Stimulated activated CD8-positive, alpha-beta memory T cell treated with anti-CD3 and anti-CD28 coated beads, Interleukin-12 subunit alpha, Interleukin-12 subunit beta, amount 100 ng/mL, for 24 hours (primary cell): ENCODE data around the gene TANGO6.
A peak's percentile ranks its signal among the peaks of the same experiment; 100 is the strongest.
"Not testable (repeated sequence)": the region's sequence is repeated elsewhere in the genome, so short reads cannot be mapped to it uniquely, and the experiment has no call there.

Experiments
- DNase-seq: peaks from one replicate; pipeline ENCODE4 v3.0.0-alpha.2; 2020; ENCODE audit errors: extremely low read depth

Gene TANGO6

GRCh38 chr16:68843482-68844210 is at the start of gene TANGO6:
Gene TANGO6 (plus strand): TSS chr16:68843531. CDS start chr16:68843618, 87 bp downstream.
- DNase-seq, result peak; percentile 76

GRCh38 chr16:68798398-68798797 is 44.9 kb upstream of the TANGO6 start:
- DNase-seq, result no peak

DNA sequence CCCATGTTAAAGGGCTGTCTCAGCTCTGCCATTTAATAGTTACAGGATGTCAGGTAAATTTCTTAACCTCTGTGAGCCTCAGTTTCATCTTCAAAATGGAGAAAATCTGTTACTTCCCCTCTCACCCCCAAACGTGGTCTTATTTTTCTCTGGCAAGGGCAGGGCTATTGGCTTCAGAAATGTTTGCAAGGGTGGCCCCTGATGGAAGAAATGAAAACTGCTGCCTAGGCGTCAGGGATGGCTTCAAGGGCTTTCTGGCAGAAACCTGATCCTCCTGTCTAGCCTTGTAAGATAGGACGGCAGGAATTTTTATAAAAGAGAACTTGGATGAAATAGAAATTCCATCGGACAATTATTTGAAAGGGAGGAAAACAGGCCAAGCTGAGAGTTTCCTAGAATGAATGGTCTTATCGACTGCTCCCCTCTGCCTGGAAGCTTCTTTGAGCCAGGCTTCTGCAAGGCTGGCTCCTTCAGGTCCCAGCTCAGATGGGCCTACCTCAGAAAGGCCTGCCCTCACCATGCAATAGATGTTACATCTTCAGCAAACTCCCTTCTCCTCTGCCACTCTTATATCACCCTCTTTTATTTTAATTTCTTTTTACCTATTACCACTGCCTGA is 43.0 kb upstream of the TANGO6 start:
- DNase-seq, result no peak

DNA sequence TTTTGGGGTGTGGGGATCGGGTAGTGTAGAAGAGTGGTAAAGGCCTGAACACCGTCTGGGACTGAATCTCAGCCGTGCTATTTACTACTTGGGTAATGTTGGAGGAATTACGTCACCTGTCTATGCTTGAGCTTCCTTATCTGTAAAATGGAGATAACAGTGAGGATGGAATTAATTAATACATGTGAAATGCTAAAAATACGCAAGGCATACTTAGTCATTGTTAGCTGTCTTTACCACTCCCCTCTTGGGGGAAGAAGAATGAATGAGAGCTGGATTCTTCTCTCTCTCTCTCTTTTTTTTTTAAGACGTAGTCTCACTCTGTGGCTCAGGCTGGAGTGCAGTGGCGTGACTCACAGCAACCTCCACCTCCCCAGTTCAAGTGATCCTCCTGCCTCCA is 41.1 kb upstream of the TANGO6 start:
- DNase-seq, result no peak

DNA sequence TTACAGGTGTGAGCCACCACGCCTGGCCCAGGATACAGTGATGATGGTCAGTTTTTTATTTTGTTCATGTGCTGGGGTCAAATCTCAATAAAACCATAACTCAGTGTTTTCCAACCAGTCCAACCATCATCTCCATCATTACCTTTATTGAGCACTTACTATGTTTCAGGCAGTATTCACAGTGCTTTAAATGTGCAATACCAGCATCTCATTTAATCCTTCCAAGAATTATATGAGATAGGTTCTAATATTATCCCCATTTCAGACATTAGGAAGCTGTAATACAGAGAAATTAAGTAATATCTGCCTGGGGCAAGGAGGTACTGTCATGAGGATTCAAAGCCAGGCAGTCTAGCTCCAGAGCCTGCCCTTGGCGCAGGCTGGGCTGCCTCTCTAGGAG is 36.9 kb upstream of the TANGO6 start:
- DNase-seq, result no peak

- no peak for DNase-seq
Measured at GRCh38 chr16:68806981-68807380, 36.4 kb upstream of the TANGO6 start.

DNA sequence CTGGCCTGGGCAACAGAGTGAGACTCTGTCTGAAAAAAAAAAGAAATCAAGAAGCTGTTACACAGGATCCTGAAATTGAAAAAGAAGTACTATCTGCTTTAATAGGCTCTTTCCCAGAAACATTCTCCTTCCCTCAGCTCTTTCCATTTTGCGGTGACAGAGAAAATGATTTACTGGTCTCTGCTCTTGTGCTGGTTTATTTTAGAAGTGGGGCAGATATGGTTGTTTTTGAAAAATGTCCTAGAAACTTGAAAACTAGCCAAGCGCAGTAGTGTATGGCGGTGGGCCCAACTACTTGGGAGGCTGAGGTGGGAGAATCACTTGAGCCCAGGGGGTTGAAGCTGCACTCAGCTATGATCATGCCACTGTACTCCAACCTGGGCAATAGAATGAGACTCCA is 28.8 kb upstream of the TANGO6 start:
- no peak for DNase-seq

GRCh38 chr16:68823401-68824135 is 19.8 kb upstream of the TANGO6 start:
- no peak for DNase-seq

DNA sequence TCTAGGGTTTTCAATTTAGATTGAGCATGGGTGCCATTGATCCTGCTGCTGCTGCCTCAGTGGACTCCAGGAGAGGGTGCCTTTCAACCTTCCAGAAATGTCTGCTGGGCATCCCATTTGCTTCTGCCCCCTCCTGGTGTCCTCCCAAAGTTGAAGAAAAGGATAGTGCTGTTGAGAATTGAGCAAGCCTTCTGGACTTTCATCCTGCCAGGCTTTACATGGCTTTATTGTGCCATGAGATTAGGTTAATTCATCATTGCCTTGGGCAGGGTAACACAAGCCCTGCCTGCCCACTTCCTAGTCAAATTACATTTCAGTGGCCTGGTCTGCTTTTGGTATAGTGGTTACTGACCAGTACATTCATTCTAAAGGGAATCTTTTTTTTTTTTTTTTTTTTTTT is 17.9 kb upstream of the TANGO6 start:
- no peak for DNase-seq

GRCh38 chr16:68826652-68827051 is 16.7 kb upstream of the TANGO6 start:
- DNase-seq, result no peak

DNA sequence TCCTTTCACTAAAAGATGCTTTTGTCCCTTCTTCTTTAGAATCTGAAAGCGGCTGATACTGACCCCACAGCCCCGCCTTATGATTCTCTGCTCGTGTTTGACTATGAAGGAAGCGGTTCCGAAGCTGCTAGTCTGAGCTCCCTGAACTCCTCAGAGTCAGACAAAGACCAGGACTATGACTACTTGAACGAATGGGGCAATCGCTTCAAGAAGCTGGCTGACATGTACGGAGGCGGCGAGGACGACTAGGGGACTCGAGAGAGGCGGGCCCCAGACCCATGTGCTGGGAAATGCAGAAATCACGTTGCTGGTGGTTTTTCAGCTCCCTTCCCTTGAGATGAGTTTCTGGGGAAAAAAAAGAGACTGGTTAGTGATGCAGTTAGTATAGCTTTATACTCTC is 10.1 kb upstream of the TANGO6 start:
- no peak for DNase-seq

GRCh38 chr16:68834550-68834949 is 8.8 kb upstream of the TANGO6 start:
- no peak for DNase-seq

DNA sequence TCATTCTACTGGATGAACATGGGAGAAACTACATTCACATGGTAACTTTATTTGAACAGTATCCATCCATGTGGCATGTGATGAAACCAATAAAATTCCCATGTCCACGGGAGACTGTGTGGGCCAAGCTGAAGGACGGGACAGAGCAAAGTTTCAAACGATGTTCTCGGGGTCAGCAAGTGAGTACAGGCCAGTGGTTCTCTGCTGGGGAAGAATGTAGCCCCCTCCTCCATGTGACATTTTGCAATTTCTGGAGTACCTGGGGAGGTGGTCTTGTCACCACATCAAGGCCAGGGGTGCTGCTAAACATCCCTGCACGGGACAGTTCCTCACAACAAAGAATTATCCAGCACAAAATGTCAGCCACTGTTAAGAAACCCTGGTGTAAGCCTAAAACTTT is 7.4 kb upstream of the TANGO6 start:
- no peak for DNase-seq

DNA sequence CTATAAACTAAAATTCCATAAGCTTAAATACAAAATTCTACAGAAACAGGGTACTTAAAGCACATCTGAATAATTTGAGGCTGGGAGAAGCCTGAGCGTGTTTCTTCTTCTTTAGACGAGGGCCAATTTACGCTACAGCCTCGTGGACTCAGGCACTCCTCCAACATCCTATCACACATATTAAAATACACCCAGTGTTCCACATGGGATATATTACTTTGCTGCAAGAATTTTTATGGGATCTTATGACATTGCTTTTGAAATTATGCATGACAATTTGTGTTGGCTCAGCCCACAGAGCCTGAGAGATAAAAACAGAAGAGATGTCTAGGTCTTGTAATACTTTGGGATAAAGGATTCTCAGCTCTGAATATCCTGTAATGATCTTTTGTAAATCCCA is 3.5 kb upstream of the TANGO6 start:
- DNase-seq, result no peak

DNA sequence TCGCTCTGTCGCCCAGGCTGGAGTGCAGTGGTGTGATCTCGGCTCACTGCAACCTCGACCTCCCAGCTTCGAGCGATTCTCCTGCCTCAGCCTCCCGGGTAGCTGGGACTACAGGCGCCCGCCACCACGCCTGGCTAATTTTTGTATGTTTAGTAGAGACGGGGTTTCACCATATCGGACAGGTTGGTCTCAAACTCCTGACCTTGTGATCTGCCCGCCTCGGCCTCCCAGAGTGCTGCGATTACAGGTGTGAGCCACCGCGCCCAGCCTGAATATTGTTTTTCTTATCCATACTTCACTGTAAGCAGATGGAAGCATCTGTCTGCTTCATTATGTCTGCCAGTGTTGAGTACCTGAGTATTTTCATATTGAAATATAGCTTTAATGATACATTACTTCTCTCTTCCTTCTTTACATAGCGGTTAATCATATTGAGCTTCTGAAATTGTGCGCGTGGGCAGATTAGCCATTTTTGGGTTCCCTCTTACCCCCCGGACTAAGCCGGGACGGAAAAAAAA is 308 bp upstream of the TANGO6 start:
- DNase-seq, result not testable (repeated sequence)

- no peak for DNase-seq
Measured at GRCh38 chr16:68844211-68844564, 857 bp downstream of the TANGO6 start.

DNA sequence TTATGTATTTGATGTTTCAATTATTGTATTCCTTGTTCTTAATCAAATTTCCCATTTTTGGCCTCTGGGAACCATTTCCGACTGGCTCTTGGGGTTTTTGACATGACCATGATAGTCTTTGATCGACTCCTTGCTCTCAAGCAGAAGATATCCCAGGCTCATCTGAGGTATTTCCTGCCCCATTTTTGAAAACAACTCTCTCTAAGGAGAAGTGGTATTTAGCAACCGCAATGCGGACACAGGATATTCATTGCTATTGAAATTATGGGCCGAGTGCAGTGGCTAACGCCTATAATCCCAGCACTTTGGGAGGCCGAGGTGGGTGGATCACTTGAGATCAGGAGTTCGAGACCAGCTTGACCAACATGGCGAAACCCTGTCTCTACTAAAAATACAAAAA is 5.5 kb downstream of the TANGO6 start:
- no peak for DNase-seq

- DNase-seq, result no peak
Measured at GRCh38 chr16:68850481-68850880, 7.2 kb downstream of the TANGO6 start.

GRCh38 chr16:68851601-68852000 is 8.3 kb downstream of the TANGO6 start:
- DNase-seq, result no peak

DNA sequence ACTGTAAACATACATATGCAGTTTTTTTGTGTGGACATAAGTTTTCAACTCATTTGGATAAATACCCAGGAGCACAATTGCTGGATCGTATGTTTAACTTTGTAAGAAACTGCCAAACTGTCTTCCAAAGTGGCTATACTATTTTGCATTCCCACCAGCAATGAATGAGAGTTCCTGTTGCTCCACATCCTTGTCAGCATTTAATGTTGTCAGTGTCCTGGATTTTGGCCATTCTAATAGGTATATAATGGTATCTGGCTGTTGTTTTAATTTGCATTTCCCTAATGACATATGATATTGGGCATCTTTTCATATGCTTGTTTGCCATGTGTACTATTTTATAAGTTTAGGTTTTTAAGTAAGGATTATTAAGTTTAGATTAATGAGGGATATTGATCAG is 14.1 kb downstream of the TANGO6 start:
- DNase-seq, result no peak

- DNase-seq, result no peak
Measured at GRCh38 chr16:68859828-68860227, 16.5 kb downstream of the TANGO6 start.

DNA sequence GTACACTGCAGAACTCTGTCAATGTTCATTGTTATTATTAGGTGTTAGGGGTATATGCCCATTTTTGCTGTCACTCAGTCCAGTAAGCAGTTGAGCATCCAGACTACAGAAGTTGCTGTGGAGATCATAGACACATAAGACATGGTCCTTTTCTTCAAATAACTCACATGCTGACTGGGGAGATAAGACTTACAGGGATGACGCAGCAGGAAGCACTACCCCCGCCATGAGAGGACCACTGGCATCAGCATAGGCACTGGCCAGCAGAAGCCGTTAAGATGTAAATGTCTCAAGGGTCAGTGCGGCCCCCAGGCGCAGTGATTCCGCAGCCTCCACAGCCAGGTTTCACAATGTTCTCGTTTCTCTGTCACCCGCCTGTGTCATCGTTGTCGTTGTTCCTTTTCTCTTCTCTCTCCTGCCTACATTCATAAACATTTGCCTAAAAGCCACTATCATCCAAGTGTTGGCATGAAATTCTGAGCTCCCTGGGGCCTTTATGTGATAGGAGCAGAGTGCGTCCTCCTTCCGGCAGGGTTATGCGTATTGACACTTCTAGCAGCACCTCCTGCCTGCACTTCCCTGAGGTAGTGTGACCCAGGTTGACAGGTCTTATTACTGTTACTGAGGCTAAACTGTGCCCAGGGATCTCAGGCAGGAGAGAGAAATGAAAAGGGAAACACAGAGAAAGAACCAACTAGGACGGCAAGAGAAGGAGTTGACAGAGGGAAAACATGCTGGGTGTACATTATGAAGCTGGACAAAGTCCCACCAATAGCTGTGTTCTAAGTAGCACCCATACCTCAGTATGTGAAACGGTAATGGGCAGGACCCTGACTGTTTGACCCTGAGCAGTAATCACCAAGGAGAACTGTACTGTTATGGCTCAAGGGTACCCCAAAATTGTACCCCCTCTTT is 17.9 kb downstream of the TANGO6 start:
- no peak for DNase-seq
